Caco-2 (cell line): Measurements from ENCODE around the gene SLC25A41. TPM values are rescaled to one million over a fixed set of nuclear protein-coding genes. Genes with fewer than 3 reads are reported as not detected.

Source experiments
- BruUV-seq: library from RNA; stranded (reverse); fragments of 400-500 nt; replicated peaks from 2 replicates; lab custom pipeline; 2021; lab: Mats Ljungman, UMichigan
- CTCF ChIA-PET: fragments of 300-600 bp; sonication (Branson Sonifier 250); formaldehyde crosslinking; loops from one replicate; lab custom pipeline; 2022; ENCODE audit warnings: antibody characterized with exemption; lab: Charles Lee
- POLR2A ChIA-PET: fragments of 300-600 bp; sonication (Branson Sonifier 250); formaldehyde crosslinking; loops from one replicate; lab custom pipeline; 2022; ENCODE audit warnings: antibody characterized with exemption; lab: Charles Lee
- DNase-seq, 2 experiments: peaks; one replicate each; pipeline versions ENCODE4 v3.0.0 to v3.0.0-alpha.2; 2020 to 2022
- H3K27me3 ChIP-seq: replicated peaks from 2 replicates; pipeline ENCODE4 v1.6.0; 2011; ENCODE audit warnings: low read length; ENCODE audit not compliant: control insufficient read depth, insufficient read depth
- H3K36me3 ChIP-seq: 2 replicates; pipeline ENCODE4 v1.5.1; 2011; ENCODE audit warnings: low read length; ENCODE audit not compliant: control insufficient read depth, insufficient read depth
- H3K4me1 ChIP-seq: fragments of 250-450 bp; sonication (Bioruptor Pico); 2 replicates; pipeline ENCODE4 v1.5.1; 2020; ENCODE audit warnings: mild to moderate bottlenecking
- H3K4me3 ChIP-seq: 2 replicates; pipeline ENCODE4 v1.5.1; 2011; ENCODE audit warnings: low read depth, mild to moderate bottlenecking, control low read depth, low read length
- H3K9me3 ChIP-seq: fragments of 250-450 bp; sonication (Bioruptor Pico); 2 replicates; pipeline ENCODE4 v1.5.1; 2020; ENCODE audit warnings: mild to moderate bottlenecking, moderate library complexity
- H3K27ac Mint-ChIP-seq: one replicate; pipeline ENCODE4 v1.8.0; 2022; ENCODE audit warnings: mixed read lengths; ENCODE audit not compliant: unreplicated experiment
- H3K27me3 Mint-ChIP-seq: one replicate; pipeline ENCODE4 v1.8.0; 2022; ENCODE audit warnings: mixed read lengths; ENCODE audit not compliant: insufficient read depth, unreplicated experiment
- H3K36me3 Mint-ChIP-seq: one replicate; pipeline ENCODE4 v1.8.0; 2022; ENCODE audit warnings: mild to moderate bottlenecking, mixed read lengths; ENCODE audit not compliant: insufficient read depth, unreplicated experiment
- H3K4me1 Mint-ChIP-seq: one replicate; pipeline ENCODE4 v1.8.0; 2022; ENCODE audit warnings: low read depth, mixed read lengths; ENCODE audit not compliant: unreplicated experiment
- H3K4me3 Mint-ChIP-seq: one replicate; pipeline ENCODE4 v1.8.0; 2022; ENCODE audit warnings: mild to moderate bottlenecking, moderate library complexity, mixed read lengths; ENCODE audit not compliant: unreplicated experiment
- H3K9me3 Mint-ChIP-seq: one replicate; pipeline ENCODE4 v1.8.0; 2022; ENCODE audit warnings: mixed read lengths; ENCODE audit not compliant: unreplicated experiment
- intact Hi-C: fragments of 100-400 bp; cut with micrococcal nuclease; formaldehyde crosslinking; loops from one replicate; pipeline ENCODE4 v1.10.0; 2022; ENCODE audit not compliant: unreplicated experiment
- total RNA-seq: library from RNA; stranded (reverse); gene quantifications from 2 replicates; pipeline ENCODE4 v1.2.3, GENCODE V29; 2022
- TF ChIP-seq, protein P1 (sequence below), 2 experiments: fragments of 200-600 bp in 1 of 2; IDR thresholded peaks; 1 replicate in 1 of 2; 2 replicates in 1 of 2; pipeline versions ENCODE4 v1.5.1 to v1.8.0; 2011 to 2022; ENCODE audit warnings: antibody characterized with exemption in 1 of 2, control low read depth in 1 of 2, inconsistent platforms in 1 of 2, low read depth in 1 of 2, low read length in 1 of 2, mild to moderate bottlenecking in 1 of 2, moderate library complexity in 1 of 2; ENCODE audit not compliant: insufficient read depth in 1 of 2, severe bottlenecking in 1 of 2, unreplicated experiment in 1 of 2

The SLC25A41 gene
- total RNA-seq, 1 experiment from 2014 or later = not detected

DNA sequence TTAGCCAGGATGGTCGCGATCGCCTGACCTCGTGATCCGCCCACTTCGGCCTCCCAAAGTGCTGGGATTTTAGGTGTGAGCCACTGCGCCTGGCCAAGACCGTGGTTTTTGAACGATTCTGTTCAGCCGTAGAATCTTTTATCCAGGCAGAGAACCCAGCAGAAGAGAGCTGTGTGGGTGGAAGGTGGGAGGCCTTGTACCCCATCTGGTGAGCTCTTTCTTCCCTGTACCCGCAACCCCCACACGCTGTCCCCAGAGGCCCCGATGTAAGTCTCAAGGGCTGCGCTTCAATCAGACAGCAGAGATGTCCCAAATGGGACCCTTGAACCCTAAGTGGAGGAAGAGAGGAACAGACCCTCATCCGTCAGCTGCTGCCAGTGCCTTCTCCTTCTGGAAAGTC is 22.4 kb upstream of the SLC25A41 start:
- Mint-ChIP-seq H3K27ac (no peak overlapping the region), H3K9me3 (no peaks in the 10 kb centered on the region), H3K36me3 (peaks cover 57% of the 10 kb centered on the region), H3K4me3 (no peak overlapping the region), H3K27me3 (no peaks in the 10 kb centered on the region), H3K4me1 (peaks cover 7% of the 10 kb centered on the region)
- BruUV-seq = no TSS peak
- TF ChIP-seq, protein P1, sequence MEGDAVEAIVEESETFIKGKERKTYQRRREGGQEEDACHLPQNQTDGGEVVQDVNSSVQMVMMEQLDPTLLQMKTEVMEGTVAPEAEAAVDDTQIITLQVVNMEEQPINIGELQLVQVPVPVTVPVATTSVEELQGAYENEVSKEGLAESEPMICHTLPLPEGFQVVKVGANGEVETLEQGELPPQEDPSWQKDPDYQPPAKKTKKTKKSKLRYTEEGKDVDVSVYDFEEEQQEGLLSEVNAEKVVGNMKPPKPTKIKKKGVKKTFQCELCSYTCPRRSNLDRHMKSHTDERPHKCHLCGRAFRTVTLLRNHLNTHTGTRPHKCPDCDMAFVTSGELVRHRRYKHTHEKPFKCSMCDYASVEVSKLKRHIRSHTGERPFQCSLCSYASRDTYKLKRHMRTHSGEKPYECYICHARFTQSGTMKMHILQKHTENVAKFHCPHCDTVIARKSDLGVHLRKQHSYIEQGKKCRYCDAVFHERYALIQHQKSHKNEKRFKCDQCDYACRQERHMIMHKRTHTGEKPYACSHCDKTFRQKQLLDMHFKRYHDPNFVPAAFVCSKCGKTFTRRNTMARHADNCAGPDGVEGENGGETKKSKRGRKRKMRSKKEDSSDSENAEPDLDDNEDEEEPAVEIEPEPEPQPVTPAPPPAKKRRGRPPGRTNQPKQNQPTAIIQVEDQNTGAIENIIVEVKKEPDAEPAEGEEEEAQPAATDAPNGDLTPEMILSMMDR (IDR thresholded peaks at IDR 0.05; ENCODE audit: insufficient read depth in 1 of 2, low read depth in 1 of 2, low read length in 1 of 2, severe bottlenecking in 1 of 2, unreplicated experiment in 1 of 2) = no peak
- no peak overlapping the region for H3K4me3 ChIP-seq
- POLR2A ChIA-PET = interaction anchor here (0.7 kb wide), 1 partner anchor 47 kb away, joined by 5 read pairs; no protein-coding TSS in a partner anchor
- no peaks in the 10 kb centered on the region for H3K27me3 ChIP-seq
- H3K4me1 ChIP-seq = no peaks in the 10 kb centered on the region
- DNase-seq = no peak
- peaks cover 5% of the 10 kb centered on the region for H3K9me3 ChIP-seq
- intact Hi-C loops = no loop called here
- CTCF ChIA-PET = no interaction called here
- H3K36me3 ChIP-seq = peaks cover 7% of the 10 kb centered on the region

DNA sequence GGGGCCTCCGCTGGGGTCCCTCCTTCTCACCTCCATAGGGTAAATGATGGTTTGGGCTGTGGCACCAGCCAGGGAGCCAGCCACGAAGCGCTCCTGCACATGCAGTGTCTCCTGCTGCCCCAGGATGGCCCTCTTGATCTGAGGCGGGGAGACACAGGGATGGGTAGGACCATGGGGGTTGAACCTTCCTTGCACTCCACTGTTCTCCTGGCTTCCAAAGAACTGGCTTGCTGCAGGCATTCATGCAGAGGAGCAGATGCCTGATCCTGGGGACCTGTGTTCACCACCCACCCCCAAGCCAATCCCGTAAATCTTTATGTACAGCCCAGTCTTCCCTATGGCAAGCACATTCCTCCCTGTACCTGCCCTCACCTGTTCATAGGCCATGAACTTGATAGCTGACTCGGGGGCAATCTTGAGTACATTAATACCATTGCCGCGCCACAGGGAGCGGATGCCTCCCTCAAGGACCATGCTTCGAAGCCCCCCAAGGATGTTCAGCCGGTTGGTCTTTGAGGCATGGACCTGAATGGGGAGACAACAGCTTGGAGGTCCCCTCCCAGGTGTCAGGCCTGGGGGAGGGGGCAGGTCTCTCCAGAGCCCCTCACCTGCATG is 20.5 kb upstream of the SLC25A41 start:
- Mint-ChIP-seq H3K9me3 (no peaks in the 10 kb centered on the region), H3K27me3 (no peaks in the 10 kb centered on the region), H3K4me3 (no peak overlapping the region), H3K27ac (no peak overlapping the region), H3K4me1 (peaks cover 7% of the 10 kb centered on the region), H3K36me3 (peaks cover 60% of the 10 kb centered on the region)
- POLR2A ChIA-PET = no interaction called here
- Histone ChIP-seq H3K4me3 (no peak overlapping the region), H3K36me3 (peaks cover 9% of the 10 kb centered on the region), H3K27me3 (no peaks in the 10 kb centered on the region), H3K9me3 (peaks cover 5% of the 10 kb centered on the region), H3K4me1 (no peaks in the 10 kb centered on the region)
- no TSS peak for BruUV-seq
- no peak for DNase-seq
- intact Hi-C loops = no loop called here
- CTCF ChIA-PET = no interaction called here
- TF ChIP-seq, protein P1 (IDR thresholded peaks at IDR 0.05; ENCODE audit: insufficient read depth in 1 of 2, low read depth in 1 of 2, low read length in 1 of 2, severe bottlenecking in 1 of 2, unreplicated experiment in 1 of 2) = no peak

DNA sequence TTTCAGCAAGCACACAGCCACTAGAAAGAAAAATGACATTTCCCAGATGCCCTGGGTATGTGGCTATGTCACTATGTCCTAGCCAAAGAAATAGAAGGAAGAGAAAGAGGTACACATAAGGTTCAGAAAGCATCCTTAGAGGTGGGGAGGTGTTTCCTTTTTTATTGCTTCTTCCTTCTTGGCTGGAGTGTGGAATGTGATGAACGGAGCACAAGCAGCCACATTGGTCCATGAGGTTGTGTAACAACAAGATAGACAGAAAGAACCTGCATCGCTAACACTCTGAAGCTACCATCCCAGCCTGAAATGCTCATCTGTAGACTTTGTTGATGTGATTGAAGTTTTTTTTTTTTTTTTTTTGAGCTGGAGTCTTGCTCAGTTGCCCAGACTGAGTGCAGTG is 19.3 kb upstream of the SLC25A41 start:
- no peak for DNase-seq
- ChIA-PET CTCF (no interaction called here), POLR2A (interaction anchor here (0.8 kb wide), 1 partner anchor 23 kb away, joined by 3 read pairs; no protein-coding TSS in a partner anchor)
- Histone ChIP-seq H3K9me3 (peaks cover 5% of the 10 kb centered on the region), H3K4me3 (no peak overlapping the region), H3K4me1 (no peaks in the 10 kb centered on the region), H3K36me3 (peaks cover 9% of the 10 kb centered on the region), H3K27me3 (no peaks in the 10 kb centered on the region)
- Mint-ChIP-seq H3K36me3 (peaks cover 60% of the 10 kb centered on the region), H3K27me3 (no peaks in the 10 kb centered on the region), H3K9me3 (no peaks in the 10 kb centered on the region), H3K4me3 (no peak overlapping the region), H3K27ac (no peak overlapping the region), H3K4me1 (no peaks in the 10 kb centered on the region)
- no TSS peak for BruUV-seq
- TF ChIP-seq, protein P1 (IDR thresholded peaks at IDR 0.05; ENCODE audit: insufficient read depth in 1 of 2, low read depth in 1 of 2, low read length in 1 of 2, severe bottlenecking in 1 of 2, unreplicated experiment in 1 of 2) = no peak
- intact Hi-C loops = no loop called here
